K562 (cell line): ENCODE data around the gene AP1M2. TPM values are rescaled to one million over a fixed set of nuclear protein-coding genes. Genes with fewer than 3 reads are reported as not detected.

Experiments used
- BCOR ChIP-seq: fragments of 450-650 bp; IDR thresholded peaks from 2 replicates; pipeline ENCODE4 v1.6.1; 2016
- ERF ChIP-seq: fragments of 450-650 bp; formaldehyde crosslinking; IDR thresholded peaks from 2 replicates; pipeline ENCODE4 v1.4.0; 2020; ENCODE audit warnings: mild to moderate bottlenecking, mixed read lengths
- GATAD2B ChIP-seq: fragments of 450-650 bp; IDR thresholded peaks from 2 replicates; pipeline ENCODE4 v1.6.1; 2017; ENCODE audit warnings: mild to moderate bottlenecking, borderline replicate concordance
- MEIS2 ChIP-seq: fragments of 450-650 bp; IDR thresholded peaks from 2 replicates; pipeline ENCODE4 v1.6.1; 2014; ENCODE audit warnings: mild to moderate bottlenecking; ENCODE audit not compliant: partially characterized antibody
- NR2F6 ChIP-seq: fragments of 450-650 bp; formaldehyde crosslinking; IDR thresholded peaks from 2 replicates; pipeline ENCODE4 v1.4.0; 2020; ENCODE audit warnings: mild to moderate bottlenecking
- RBFOX2 ChIP-seq: fragments of 200-400 bp; formaldehyde crosslinking; IDR thresholded peaks from 2 replicates; pipeline ENCODE4 v1.6.1; 2017; ENCODE audit warnings: low read depth, mild to moderate bottlenecking, low read length, moderate library complexity
- XRCC3 ChIP-seq: fragments of 450-650 bp; IDR thresholded peaks from 2 replicates; pipeline ENCODE4 v1.6.1; 2017; ENCODE audit warnings: mild to moderate bottlenecking, moderate library complexity
- XRCC4 ChIP-seq: IDR thresholded peaks from one replicate; pipeline ENCODE4 v1.6.1; 2011; ENCODE audit not compliant: insufficient read depth, insufficient read length; ENCODE audit errors: extremely low read depth
- ZBTB17 ChIP-seq: fragments of 450-650 bp; formaldehyde crosslinking; IDR thresholded peaks from 2 replicates; pipeline ENCODE4 v1.4.0; 2020; ENCODE audit warnings: mild to moderate bottlenecking
- ZNF77 ChIP-seq: fragments of 250-450 bp; sonication (Bioruptor Pico); IDR thresholded peaks from 2 replicates; pipeline ENCODE4 v1.5.0; 2020
- polyA plus RNA-seq, 8 experiments: library from polyadenylated mRNA; depleted of rRNA in 4 of 8; stranded (reverse) in 5 of 8; unstranded in 3 of 8; fragments of >200 nt; fragmentation: Nextera tagmentation in 2 of 8; fragmentation: Illumina TruSeq in 1 of 8; extraction: Ambion mirVana in 2 of 8; extraction: Trizol in 1 of 8; gene quantifications; 2 replicates each; pipeline versions ENCODE4 v1.2.1 to v1.2.3, GENCODE V29; 2011 to 2014; ENCODE audit warnings: inconsistent platforms in 1 of 8, missing spikeins in 1 of 8
- total RNA-seq, 7 experiments: library from RNA; depleted of rRNA in 6 of 7; stranded (reverse); fragments of >200 nt in 6 of 7; fragmentation: Illumina TruSeq in 2 of 7; extraction: Trizol in 2 of 7; gene quantifications; 2 replicates each; pipeline versions ENCODE4 v1.2.1 to v1.2.3, GENCODE V29; 2011 to 2021; ENCODE audit warnings: low replicate concordance in 1 of 7
- TF ChIP-seq, protein P1 (sequence below): fragments of 150-350 bp; conservative IDR thresholded peaks from 2 replicates; pipeline ENCODE4 v1.6.1; 2014; ENCODE audit warnings: low read length
- TF ChIP-seq, protein P2 (sequence below): fragments of 450-650 bp; IDR thresholded peaks from 2 replicates; pipeline ENCODE4 v1.6.1; 2016; ENCODE audit warnings: mild to moderate bottlenecking, moderate library complexity
- TF ChIP-seq, protein P3 (sequence below): fragments of 450-650 bp; formaldehyde crosslinking; IDR thresholded peaks from 2 replicates; pipeline ENCODE4 v1.4.0; 2022; ENCODE audit warnings: mild to moderate bottlenecking, moderate library complexity

Gene AP1M2
- total and polyA plus RNA-seq, 9 of the 15 experiments (the other 6 are each of a cell fraction or from before 2014, with no cell fraction given), result 0.33 to 1.4 (median 0.89) TPM; not detected in 1

DNA sequence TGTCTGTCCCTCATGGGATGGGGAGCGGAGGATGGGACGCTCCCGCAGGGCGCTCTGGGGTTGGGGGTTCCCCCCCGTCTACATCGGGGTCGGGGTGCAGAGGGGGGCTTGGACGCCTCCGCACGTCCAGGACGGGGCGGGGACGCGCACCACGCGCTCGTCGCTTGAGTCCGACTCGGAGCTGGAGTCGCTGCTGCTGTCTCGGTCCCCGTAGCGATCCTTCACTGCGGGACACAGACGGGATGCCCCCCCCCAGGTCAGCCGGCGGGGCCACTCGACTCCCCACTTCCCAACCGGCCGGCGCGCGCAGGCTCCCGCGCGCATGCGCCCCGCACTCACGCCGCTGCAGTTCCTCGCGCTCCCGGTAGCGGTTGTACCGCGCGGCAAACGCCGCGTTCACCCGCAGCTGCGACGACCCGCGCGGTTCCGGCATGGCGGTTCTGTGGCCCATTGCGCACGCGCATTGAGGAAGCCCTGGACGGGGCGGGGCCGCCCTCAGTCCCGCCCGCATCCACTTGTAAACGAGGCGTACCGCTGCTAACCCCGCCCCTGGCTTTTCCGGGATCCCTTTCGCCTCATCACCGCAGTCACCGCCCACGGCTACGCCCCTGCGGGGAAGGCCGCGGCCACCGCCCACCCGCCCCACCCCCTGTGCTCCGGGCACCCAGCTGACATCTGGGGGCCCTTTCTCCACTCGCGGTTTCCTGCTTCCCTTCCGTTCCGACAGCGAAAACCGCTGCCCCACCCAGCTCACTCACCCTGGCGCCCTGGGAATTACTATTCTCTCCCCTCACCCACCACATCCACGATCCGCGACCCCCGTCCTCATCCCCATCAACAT, 21.3 kb downstream of the AP1M2 start, which contains the start of gene KRI1 (continued):
- TF ChIP-seq RBFOX2 (peak; percentile 91), NR2F6 (peak; percentile 39; the same call in 1 of the 2 replicates), ZNF77 (CRISPR knock-in tag) (no peak), BCOR (no peak), XRCC4 (no peak), ZBTB17 (CRISPR knock-in tag) (peak; percentile 21; the same call in 1 of the 2 replicates), XRCC3 (no peak), ERF (CRISPR knock-in tag) (peak; percentile 29; the same call in 1 of the 2 replicates), GATAD2B (no peak), MEIS2 (peak; percentile 92)
- TF ChIP-seq, protein P1, sequence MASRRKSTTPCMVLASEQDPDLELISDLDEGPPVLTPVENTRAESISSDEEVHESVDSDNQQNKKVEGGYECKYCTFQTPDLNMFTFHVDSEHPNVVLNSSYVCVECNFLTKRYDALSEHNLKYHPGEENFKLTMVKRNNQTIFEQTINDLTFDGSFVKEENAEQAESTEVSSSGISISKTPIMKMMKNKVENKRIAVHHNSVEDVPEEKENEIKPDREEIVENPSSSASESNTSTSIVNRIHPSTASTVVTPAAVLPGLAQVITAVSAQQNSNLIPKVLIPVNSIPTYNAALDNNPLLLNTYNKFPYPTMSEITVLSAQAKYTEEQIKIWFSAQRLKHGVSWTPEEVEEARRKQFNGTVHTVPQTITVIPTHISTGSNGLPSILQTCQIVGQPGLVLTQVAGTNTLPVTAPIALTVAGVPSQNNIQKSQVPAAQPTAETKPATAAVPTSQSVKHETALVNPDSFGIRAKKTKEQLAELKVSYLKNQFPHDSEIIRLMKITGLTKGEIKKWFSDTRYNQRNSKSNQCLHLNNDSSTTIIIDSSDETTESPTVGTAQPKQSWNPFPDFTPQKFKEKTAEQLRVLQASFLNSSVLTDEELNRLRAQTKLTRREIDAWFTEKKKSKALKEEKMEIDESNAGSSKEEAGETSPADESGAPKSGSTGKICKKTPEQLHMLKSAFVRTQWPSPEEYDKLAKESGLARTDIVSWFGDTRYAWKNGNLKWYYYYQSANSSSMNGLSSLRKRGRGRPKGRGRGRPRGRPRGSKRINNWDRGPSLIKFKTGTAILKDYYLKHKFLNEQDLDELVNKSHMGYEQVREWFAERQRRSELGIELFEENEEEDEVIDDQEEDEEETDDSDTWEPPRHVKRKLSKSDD, result no peak
- TF ChIP-seq, protein P2, sequence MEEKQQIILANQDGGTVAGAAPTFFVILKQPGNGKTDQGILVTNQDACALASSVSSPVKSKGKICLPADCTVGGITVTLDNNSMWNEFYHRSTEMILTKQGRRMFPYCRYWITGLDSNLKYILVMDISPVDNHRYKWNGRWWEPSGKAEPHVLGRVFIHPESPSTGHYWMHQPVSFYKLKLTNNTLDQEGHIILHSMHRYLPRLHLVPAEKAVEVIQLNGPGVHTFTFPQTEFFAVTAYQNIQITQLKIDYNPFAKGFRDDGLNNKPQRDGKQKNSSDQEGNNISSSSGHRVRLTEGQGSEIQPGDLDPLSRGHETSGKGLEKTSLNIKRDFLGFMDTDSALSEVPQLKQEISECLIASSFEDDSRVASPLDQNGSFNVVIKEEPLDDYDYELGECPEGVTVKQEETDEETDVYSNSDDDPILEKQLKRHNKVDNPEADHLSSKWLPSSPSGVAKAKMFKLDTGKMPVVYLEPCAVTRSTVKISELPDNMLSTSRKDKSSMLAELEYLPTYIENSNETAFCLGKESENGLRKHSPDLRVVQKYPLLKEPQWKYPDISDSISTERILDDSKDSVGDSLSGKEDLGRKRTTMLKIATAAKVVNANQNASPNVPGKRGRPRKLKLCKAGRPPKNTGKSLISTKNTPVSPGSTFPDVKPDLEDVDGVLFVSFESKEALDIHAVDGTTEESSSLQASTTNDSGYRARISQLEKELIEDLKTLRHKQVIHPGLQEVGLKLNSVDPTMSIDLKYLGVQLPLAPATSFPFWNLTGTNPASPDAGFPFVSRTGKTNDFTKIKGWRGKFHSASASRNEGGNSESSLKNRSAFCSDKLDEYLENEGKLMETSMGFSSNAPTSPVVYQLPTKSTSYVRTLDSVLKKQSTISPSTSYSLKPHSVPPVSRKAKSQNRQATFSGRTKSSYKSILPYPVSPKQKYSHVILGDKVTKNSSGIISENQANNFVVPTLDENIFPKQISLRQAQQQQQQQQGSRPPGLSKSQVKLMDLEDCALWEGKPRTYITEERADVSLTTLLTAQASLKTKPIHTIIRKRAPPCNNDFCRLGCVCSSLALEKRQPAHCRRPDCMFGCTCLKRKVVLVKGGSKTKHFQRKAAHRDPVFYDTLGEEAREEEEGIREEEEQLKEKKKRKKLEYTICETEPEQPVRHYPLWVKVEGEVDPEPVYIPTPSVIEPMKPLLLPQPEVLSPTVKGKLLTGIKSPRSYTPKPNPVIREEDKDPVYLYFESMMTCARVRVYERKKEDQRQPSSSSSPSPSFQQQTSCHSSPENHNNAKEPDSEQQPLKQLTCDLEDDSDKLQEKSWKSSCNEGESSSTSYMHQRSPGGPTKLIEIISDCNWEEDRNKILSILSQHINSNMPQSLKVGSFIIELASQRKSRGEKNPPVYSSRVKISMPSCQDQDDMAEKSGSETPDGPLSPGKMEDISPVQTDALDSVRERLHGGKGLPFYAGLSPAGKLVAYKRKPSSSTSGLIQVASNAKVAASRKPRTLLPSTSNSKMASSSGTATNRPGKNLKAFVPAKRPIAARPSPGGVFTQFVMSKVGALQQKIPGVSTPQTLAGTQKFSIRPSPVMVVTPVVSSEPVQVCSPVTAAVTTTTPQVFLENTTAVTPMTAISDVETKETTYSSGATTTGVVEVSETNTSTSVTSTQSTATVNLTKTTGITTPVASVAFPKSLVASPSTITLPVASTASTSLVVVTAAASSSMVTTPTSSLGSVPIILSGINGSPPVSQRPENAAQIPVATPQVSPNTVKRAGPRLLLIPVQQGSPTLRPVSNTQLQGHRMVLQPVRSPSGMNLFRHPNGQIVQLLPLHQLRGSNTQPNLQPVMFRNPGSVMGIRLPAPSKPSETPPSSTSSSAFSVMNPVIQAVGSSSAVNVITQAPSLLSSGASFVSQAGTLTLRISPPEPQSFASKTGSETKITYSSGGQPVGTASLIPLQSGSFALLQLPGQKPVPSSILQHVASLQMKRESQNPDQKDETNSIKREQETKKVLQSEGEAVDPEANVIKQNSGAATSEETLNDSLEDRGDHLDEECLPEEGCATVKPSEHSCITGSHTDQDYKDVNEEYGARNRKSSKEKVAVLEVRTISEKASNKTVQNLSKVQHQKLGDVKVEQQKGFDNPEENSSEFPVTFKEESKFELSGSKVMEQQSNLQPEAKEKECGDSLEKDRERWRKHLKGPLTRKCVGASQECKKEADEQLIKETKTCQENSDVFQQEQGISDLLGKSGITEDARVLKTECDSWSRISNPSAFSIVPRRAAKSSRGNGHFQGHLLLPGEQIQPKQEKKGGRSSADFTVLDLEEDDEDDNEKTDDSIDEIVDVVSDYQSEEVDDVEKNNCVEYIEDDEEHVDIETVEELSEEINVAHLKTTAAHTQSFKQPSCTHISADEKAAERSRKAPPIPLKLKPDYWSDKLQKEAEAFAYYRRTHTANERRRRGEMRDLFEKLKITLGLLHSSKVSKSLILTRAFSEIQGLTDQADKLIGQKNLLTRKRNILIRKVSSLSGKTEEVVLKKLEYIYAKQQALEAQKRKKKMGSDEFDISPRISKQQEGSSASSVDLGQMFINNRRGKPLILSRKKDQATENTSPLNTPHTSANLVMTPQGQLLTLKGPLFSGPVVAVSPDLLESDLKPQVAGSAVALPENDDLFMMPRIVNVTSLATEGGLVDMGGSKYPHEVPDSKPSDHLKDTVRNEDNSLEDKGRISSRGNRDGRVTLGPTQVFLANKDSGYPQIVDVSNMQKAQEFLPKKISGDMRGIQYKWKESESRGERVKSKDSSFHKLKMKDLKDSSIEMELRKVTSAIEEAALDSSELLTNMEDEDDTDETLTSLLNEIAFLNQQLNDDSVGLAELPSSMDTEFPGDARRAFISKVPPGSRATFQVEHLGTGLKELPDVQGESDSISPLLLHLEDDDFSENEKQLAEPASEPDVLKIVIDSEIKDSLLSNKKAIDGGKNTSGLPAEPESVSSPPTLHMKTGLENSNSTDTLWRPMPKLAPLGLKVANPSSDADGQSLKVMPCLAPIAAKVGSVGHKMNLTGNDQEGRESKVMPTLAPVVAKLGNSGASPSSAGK, result peak; percentile 95
- TF ChIP-seq, protein P3, sequence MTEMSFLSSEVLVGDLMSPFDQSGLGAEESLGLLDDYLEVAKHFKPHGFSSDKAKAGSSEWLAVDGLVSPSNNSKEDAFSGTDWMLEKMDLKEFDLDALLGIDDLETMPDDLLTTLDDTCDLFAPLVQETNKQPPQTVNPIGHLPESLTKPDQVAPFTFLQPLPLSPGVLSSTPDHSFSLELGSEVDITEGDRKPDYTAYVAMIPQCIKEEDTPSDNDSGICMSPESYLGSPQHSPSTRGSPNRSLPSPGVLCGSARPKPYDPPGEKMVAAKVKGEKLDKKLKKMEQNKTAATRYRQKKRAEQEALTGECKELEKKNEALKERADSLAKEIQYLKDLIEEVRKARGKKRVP (CRISPR knock-in tag), result no peak
